Smooth muscle cell (in vitro differentiated cells): ENCODE results near the gene SMG9. TPM values are rescaled to one million over a fixed set of nuclear protein-coding genes. Genes with fewer than 3 reads are reported as not detected.

Experiments used
- DNase-seq: peaks from one replicate; lab custom pipeline; 2025; ENCODE audit not compliant: unreplicated experiment; lab: John Stamatoyannopoulos, UW
- H2AFZ ChIP-seq: fragments of 200-600 bp; sonication (generic); 2 replicates; pipeline ENCODE4 v1.6.0; 2016; ENCODE audit warnings: antibody characterized with exemption, low read depth, mild to moderate bottlenecking
- H3F3A ChIP-seq: fragments of 200-600 bp; sonication (generic); 2 replicates; pipeline ENCODE4 v1.6.0; 2017; ENCODE audit warnings: antibody characterized with exemption, low read depth
- H3K27ac ChIP-seq: fragments of 200-600 bp; sonication (generic); 2 replicates; pipeline ENCODE4 v1.5.1; 2016; ENCODE audit warnings: low read depth, mild to moderate bottlenecking
- H3K27me3 ChIP-seq: fragments of 200-600 bp; sonication (generic); 2 replicates; pipeline ENCODE4 v1.6.1; 2016; ENCODE audit warnings: low read depth, mild to moderate bottlenecking
- H3K36me3 ChIP-seq: fragments of 200-600 bp; sonication (generic); 2 replicates; pipeline ENCODE4 v1.5.1; 2016; ENCODE audit warnings: low read depth
- H3K4me1 ChIP-seq: fragments of 200-600 bp; sonication (generic); 2 replicates; pipeline ENCODE4 v1.5.1; 2016; ENCODE audit warnings: low read depth
- H3K4me2 ChIP-seq: fragments of 200-600 bp; sonication (generic); 2 replicates; pipeline ENCODE4 v1.6.0; 2016; ENCODE audit warnings: mild to moderate bottlenecking
- H3K4me3 ChIP-seq: fragments of 200-600 bp; sonication (generic); 2 replicates; pipeline ENCODE4 v1.5.1; 2016; ENCODE audit warnings: mild to moderate bottlenecking
- H3K79me2 ChIP-seq: fragments of 200-600 bp; sonication (generic); 2 replicates; pipeline ENCODE4 v1.6.0; 2016; ENCODE audit warnings: low read depth, mild to moderate bottlenecking
- H3K9ac ChIP-seq: fragments of 200-600 bp; sonication (generic); 2 replicates; pipeline ENCODE4 v1.6.0; 2016; ENCODE audit warnings: low read depth
- H3K9me3 ChIP-seq: fragments of 200-600 bp; sonication (generic); replicated peaks from 2 replicates; pipeline ENCODE4 v1.5.1; 2016; ENCODE audit warnings: low read depth
- H4K20me1 ChIP-seq: fragments of 200-600 bp; sonication (generic); 2 replicates; pipeline ENCODE4 v1.6.0; 2016; ENCODE audit warnings: low read depth
- WGBS: methylation state at CpG from one replicate; pipeline ENCODE4 v1.1.7; 2016; ENCODE audit warnings: low lambda C conversion rate; 5-methylcytosine and 5-hydroxymethylcytosine counted together
- polyA plus RNA-seq: library from polyadenylated mRNA; unstranded; fragments of >200 nt; fragmentation: Nextera tagmentation; extraction: Ambion mirVana; gene quantifications from 2 replicates; pipeline ENCODE4 v1.2.1, GENCODE V29; 2016
- total RNA-seq: library from RNA; depleted of rRNA; stranded (reverse); fragments of >200 nt; gene quantifications from 2 replicates; pipeline ENCODE4 v1.2.3, GENCODE V29; 2014
- TF ChIP-seq, protein P1 (sequence below): fragments of 200-600 bp; sonication (generic); IDR thresholded peaks from 2 replicates; pipeline ENCODE4 v1.5.1; 2017; ENCODE audit warnings: borderline replicate concordance, mild to moderate bottlenecking, antibody characterized with exemption; ENCODE audit not compliant: insufficient read depth, poor library complexity, severe bottlenecking

The SMG9 gene
- total and polyA plus RNA-seq, 2 experiments from 2014 or later: 13.2 to 39.2 TPM

DNA sequence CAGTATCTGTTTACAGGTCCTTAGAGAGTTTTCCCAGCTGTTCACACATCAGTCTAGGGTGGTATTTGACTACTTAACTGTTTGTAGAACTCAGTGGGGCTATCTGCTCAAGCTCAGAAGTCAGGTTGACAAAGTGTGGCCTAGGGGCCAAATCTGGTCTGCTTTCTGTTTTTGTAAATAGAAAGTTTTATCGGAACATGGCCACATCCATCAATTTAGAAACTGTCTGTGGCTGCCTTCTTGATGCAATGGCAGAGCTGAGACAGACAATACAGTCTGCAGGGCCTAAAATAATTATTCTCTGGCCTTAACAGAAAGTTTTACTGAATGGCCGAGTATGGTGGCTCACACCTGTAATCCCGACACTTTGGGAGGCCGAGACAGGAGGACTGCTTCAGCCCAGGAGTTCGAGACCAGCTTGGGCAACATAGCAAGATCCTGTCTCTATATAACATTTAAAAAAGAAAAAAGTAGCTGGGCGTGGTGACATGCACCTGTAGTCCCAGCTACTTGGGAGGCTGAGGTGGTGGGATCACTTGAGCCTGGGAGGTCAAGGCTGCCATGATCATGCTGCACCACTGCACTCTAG is 2.4 kb downstream of the SMG9 start:
- H3K27me3 ChIP-seq: no peaks in the 10 kb centered on the region
- H3K79me2 ChIP-seq: peaks cover 29% of the 10 kb centered on the region
- TF ChIP-seq, protein P1, sequence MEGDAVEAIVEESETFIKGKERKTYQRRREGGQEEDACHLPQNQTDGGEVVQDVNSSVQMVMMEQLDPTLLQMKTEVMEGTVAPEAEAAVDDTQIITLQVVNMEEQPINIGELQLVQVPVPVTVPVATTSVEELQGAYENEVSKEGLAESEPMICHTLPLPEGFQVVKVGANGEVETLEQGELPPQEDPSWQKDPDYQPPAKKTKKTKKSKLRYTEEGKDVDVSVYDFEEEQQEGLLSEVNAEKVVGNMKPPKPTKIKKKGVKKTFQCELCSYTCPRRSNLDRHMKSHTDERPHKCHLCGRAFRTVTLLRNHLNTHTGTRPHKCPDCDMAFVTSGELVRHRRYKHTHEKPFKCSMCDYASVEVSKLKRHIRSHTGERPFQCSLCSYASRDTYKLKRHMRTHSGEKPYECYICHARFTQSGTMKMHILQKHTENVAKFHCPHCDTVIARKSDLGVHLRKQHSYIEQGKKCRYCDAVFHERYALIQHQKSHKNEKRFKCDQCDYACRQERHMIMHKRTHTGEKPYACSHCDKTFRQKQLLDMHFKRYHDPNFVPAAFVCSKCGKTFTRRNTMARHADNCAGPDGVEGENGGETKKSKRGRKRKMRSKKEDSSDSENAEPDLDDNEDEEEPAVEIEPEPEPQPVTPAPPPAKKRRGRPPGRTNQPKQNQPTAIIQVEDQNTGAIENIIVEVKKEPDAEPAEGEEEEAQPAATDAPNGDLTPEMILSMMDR: no peak
- H3K9ac ChIP-seq: peak overlapping the region; percentile 51
- WGBS: 87% methylated on average over 6 of the region's 6 CpGs
- peak overlapping the region; percentile 100 for H3K27ac ChIP-seq
- peaks cover 6% of the 10 kb centered on the region for H3K36me3 ChIP-seq
- H3F3A ChIP-seq: peaks cover 28% of the 10 kb centered on the region
- H3K4me3 ChIP-seq: no peak overlapping the region
- no peak overlapping the region for H2AFZ ChIP-seq
- peak overlapping the region; percentile 69 for H3K4me2 ChIP-seq
- H4K20me1 ChIP-seq: peaks cover 19% of the 10 kb centered on the region
- no peaks in the 10 kb centered on the region for H3K9me3 ChIP-seq
- peaks cover 10% of the 10 kb centered on the region for H3K4me1 ChIP-seq
- DNase-seq: no peak

DNA sequence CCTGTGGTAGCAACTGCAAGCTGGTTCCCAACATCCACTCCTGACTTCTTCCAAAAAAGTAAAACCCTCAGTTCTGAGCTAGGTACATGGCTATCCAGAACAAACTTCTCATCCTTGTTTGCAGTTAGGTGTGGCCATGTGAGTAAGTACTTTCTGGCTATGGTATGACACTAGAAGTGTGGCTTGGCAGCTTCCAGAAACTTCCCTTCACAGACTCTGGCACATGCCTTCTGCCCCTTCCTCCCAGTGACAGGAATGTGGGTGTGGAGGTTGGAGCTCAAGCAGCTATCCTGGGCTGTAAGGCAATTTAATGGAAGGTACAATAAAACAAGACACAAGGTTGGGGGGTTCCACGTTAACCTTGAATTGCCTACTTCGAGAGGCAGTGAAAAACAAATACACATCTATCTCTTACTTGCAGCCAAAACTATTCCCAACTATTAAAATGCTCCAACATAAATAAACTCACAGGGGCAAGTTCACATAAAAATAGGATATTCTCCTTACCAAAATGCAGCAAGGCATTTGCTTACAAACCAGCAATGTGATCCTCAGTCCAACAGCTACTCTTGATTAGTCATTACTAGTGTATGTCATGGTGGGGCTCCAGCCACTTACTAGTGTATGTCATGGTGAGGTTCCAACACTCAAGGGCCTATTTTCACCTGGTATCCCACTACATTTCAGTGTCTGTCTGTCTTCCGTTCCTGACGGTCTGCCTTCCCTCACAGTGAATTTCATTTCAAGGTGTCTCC is 3.1 kb downstream of the SMG9 start:
- no peak overlapping the region for H2AFZ ChIP-seq
- peak overlapping the region; percentile 100 for H3K27ac ChIP-seq
- TF ChIP-seq, protein P1: no peak
- H3K9ac ChIP-seq: peak overlapping the region; percentile 51
- H4K20me1 ChIP-seq: peaks cover 19% of the 10 kb centered on the region
- H3F3A ChIP-seq: peaks cover 25% of the 10 kb centered on the region
- peaks cover 6% of the 10 kb centered on the region for H3K36me3 ChIP-seq
- 94% methylated on average over 4 of the region's 4 CpGs for WGBS
- peaks cover 29% of the 10 kb centered on the region for H3K79me2 ChIP-seq
- H3K9me3 ChIP-seq: no peaks in the 10 kb centered on the region
- H3K4me3 ChIP-seq: no peak overlapping the region
- DNase-seq: no peak
- H3K4me2 ChIP-seq: peak overlapping the region; percentile 69
- H3K4me1 ChIP-seq: peaks cover 10% of the 10 kb centered on the region
- no peaks in the 10 kb centered on the region for H3K27me3 ChIP-seq

DNA sequence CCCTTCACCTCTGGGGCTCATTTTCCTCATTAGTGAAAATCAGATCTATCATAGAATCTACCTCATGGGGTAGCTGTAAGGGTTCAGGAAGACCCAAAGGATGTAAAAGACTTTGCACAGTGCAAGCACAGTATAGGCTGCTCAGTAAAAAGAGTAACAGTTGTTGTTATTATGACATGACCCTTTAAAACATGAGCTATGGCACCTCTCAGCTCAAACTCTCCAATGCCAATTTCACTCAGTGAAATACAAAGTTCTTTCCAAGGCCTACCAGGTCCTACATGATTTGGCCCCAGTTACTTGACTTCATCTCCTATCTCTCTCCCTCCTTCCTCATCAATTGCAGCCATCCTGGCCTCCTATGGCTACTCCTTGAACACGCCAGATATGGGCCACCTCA is 4.9 kb downstream of the SMG9 start:
- peaks cover 29% of the 10 kb centered on the region for H3K79me2 ChIP-seq

More for the DNA sequence above, 4.9 kb downstream of the SMG9 start:
- peaks cover 17% of the 10 kb centered on the region for H3F3A ChIP-seq
- no peaks in the 10 kb centered on the region for H3K9me3 ChIP-seq
- H3K27me3 ChIP-seq: no peaks in the 10 kb centered on the region
- H3K36me3 ChIP-seq: peaks cover 6% of the 10 kb centered on the region
- H3K27ac ChIP-seq: no peak overlapping the region
- H4K20me1 ChIP-seq: peaks cover 19% of the 10 kb centered on the region
- H3K4me3 ChIP-seq: no peak overlapping the region
- TF ChIP-seq, protein P1: no peak
- H3K9ac ChIP-seq: no peak overlapping the region
- H2AFZ ChIP-seq: no peak overlapping the region
- no peak overlapping the region for H3K4me2 ChIP-seq
- peaks cover 10% of the 10 kb centered on the region for H3K4me1 ChIP-seq
- WGBS: 97% methylated on average over 1 of the region's 1 CpG
- no peak for DNase-seq
